Stimulated activated CD4-positive, alpha-beta T cell treated with anti-CD3 and anti-CD28 coated beads, Interleukin-15, amount 100 ng/mL, for 1 hour (primary cell): ENCODE measurements around the gene RNF25.

Experiments used
- DNase-seq, 2 donors: peaks; one replicate each; pipeline ENCODE4 v3.0.0-alpha.2; 2020; ENCODE audit warnings: low read depth in 1 of 2, low spot score in 1 of 2

Gene RNF25

DNA sequence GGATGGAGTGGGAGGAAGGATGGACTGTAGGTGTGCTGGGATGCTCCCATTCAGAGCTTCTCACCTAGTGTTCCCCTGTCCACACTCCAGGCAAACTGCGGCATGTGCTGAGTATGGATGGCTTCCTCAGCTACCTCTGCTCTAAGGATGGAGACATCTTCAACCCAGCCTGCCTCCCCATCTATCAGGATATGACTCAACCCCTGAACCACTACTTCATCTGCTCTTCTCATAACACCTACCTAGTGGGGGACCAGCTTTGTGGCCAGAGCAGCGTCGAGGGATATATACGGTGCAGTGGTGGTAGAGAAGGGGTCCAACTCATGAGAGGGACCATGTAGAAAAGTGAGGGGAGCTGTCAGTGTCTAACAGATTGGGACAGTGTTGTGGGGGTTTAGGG, 43.9 kb downstream of the RNF25 start:
- DNase-seq, result no peak

DNA sequence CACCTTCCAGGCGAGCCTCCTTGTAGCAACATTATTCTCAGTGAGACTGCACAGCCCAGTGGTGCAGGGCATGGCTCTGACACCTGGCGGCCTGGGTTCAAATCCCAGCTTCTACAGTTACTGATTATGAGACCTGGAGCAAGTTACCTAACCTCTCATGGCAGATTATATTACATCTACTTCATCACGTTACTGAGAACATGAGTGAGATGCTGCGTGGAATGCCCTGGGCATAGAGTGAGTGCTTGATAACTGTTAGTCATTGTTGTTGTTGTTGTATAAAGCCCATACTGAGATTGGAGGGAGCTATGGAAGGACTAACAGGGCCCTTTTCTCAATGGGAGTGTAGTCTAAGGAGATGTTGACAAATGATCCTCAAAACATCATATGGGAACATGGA, 45.4 kb downstream of the RNF25 start:
- no peak for DNase-seq

DNA sequence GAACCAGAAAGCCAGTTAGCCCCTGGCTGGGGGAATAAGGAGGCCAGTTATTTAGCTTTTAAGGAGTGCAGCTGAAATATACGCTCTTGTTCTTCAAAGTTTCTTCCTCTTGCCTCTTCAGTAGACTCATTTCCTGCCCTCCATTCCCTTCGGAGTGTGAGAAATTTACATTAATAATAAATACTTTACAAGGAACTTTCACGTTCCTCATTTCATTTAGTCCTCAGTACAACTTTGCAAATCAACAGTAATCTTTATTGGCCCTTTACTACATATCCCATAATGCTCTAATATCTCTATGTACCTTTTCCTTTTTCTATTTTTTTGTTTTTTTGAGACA, 48.5 kb downstream of the RNF25 start:
- no peak for DNase-seq

DNA sequence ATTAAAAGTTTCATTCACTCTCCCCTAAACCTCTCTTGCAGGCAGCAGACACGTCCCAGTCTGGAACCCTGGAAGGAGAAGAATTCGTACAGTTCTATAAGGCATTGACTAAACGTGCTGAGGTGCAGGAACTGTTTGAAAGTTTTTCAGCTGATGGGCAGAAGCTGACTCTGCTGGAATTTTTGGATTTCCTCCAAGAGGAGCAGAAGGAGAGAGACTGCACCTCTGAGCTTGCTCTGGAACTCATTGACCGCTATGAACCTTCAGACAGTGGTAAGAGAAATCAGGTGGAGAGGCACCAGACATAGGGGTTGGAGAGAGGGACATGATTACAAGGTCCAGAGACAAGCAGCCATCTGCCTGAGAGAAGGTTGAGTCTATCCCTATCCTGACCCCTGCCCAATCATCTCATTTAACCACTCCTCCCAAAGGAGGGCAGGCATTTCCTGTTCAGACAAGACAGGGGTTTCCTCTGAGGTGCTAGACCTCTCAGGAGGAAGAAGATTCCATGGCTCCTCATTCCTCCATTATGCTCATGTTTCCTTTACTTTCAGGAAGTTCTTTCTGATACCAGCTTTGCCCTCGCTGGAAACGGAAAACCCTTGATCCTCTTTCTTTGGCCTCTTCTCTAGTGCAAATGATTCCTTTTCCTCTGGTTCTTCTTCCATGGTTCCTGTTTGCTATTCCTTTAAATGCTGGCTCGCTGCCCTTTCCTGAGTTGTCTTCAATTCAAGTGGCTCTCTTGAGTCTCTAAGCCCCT, 49.0 kb downstream of the RNF25 start:
- no peak for DNase-seq

DNA sequence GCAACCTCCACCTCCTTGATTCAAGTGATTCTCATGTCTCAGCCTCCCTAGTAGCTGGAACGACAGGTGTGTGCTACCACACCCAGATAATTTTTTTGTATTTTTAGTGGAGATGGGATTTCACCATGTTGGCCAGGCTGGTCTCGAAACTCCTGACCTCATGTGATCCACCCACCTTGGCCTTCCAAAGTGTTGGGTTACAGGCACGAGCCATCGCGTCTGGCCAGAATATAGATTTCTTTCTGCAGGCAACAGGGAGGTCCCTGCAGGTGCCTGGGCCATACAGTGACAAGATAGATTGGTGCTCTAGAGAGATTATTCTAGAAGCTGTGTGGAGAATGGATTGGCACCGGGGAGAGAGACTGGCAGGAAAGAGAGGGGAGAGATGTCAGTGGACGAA, 50.8 kb downstream of the RNF25 start:
- no peak for DNase-seq

DNA sequence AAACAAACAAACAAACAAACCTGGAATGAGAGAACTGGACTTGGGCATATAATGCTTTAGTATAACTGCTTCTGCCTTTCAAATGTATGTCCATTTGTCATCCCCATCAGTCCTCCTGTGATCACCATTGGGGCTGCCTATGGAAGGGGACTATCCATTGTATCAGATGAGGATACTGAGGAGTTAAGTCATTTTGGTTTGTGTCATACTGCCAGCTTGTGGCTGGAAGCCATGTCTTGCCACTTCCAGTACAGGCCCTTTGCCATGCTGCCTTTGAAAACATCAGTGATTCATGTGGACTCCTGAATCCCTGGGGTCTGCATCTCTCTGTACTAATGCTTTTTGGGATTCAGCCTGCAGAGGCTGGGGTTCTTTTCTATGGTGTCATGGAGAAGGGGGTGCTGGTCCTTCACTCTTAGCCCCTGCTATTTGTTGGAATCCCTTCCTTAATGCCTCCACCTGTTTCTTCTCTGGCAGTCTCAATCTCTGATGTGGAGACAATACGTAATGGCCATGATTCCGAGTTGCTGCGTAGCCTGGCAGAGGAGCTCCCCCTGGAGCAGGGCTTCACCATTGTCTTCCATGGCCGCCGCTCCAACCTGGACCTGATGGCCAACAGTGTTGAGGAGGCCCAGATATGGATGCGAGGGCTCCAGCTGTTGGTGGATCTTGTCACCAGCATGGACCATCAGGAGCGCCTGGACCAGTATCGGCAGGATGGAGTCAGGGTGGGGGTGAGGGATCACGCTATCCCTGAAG, 53.5 kb downstream of the RNF25 start:
- DNase-seq, result no peak

DNA sequence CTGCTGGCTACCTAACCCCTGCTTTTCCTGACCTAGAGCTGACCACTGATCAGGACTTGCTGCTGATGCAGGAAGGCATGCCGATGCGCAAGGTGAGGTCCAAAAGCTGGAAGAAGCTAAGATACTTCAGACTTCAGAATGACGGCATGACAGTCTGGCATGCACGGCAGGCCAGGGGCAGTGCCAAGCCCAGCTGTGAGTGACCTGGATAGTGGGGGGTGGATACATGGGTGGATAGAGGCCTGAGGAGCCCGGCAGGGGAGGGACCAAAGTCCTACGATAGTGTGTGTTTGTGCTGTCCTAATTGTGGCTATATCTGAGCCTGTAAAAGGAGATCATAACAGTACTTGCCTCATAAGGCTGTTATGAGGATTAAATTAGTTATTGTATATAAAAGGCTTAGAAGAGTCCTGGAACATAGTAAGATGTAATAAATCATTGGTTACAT, 55.9 kb downstream of the RNF25 start:
- no peak for DNase-seq
